HEK293 (cell line): ENCODE measurements around the gene PDLIM7.

Experiments
- CTCF ChIA-PET: fragments of 350-600 bp; formaldehyde crosslinking; extraction: SDS; loops from one replicate; lab custom pipeline; 2021; ENCODE audit warnings: antibody characterized with exemption; lab: Yijun Ruan, JAX
- POLR2A ChIA-PET: fragments of 300-600 bp; formaldehyde crosslinking; extraction: SDS; loops from one replicate; lab custom pipeline; 2020; ENCODE audit warnings: antibody characterized with exemption, inconsistent platforms; lab: Yijun Ruan, JAX
- H3K27ac ChIP-seq: fragments of 200-500 bp; sonication (Bioruptor generic); 2 replicates; pipeline ENCODE4 v1.5.1; 2014; ENCODE audit warnings: low read depth, low read length, control low read depth, inconsistent platforms; ENCODE audit errors: extremely low read depth
- H3K36me3 ChIP-seq, 2 experiments: fragments of 200-500 bp in 1 of 2; sonication (Bioruptor generic) in 1 of 2; 1 replicate in 1 of 2; 2 replicates in 1 of 2; pipeline ENCODE4 v1.5.1; 2014 to 2017; ENCODE audit warnings: inconsistent platforms in 2 of 2, low read length in 2 of 2; ENCODE audit not compliant: control insufficient read depth in 2 of 2, insufficient read depth in 1 of 2
- H3K4me1 ChIP-seq: fragments of 200-500 bp; sonication (Bioruptor generic); 2 replicates; pipeline ENCODE4 v1.5.1; 2014; ENCODE audit warnings: mild to moderate bottlenecking, low read length, inconsistent platforms; ENCODE audit not compliant: control insufficient read depth, insufficient read depth
- H3K4me3 ChIP-seq: 2 replicates; pipeline ENCODE4 v1.5.1; 2011; ENCODE audit warnings: low read depth, mild to moderate bottlenecking, control low read depth, low read length, moderate library complexity
- H3K9me3 ChIP-seq: fragments of 200-500 bp; sonication (Bioruptor generic); 2 replicates; pipeline ENCODE4 v1.5.1; 2014; ENCODE audit warnings: low read depth, low read length, inconsistent platforms; ENCODE audit not compliant: control insufficient read depth, insufficient read depth
- ATF2 ChIP-seq: fragments of 450-650 bp; formaldehyde crosslinking; IDR thresholded peaks from 2 replicates; pipeline ENCODE4 v1.5.1; 2016; ENCODE audit warnings: missing biosample characterization, missing genetic modification characterization, low read depth
- KLF10 ChIP-seq: fragments of 450-650 bp; IDR thresholded peaks from 2 replicates; pipeline ENCODE4 v1.5.1; 2018; ENCODE audit warnings: missing biosample characterization, mild to moderate bottlenecking, missing genetic modification characterization
- MEIS1 ChIP-seq: sonication (generic); formaldehyde crosslinking; IDR thresholded peaks from 2 replicates; pipeline ENCODE4 v1.8.1; 2022; ENCODE audit warnings: missing genetic modification reagents, mild to moderate bottlenecking, borderline replicate concordance
- PRDM1 ChIP-seq: fragments of 450-650 bp; formaldehyde crosslinking; IDR thresholded peaks from 2 replicates; pipeline ENCODE4; 2016; ENCODE audit warnings: missing biosample characterization, missing genetic modification characterization
- SCRT1 ChIP-seq: fragments of 450-650 bp; formaldehyde crosslinking; IDR thresholded peaks from 2 replicates; pipeline ENCODE4 v1.5.1; 2016; ENCODE audit warnings: missing biosample characterization, missing genetic modification characterization, borderline replicate concordance
- SETDB1 ChIP-seq: IDR thresholded peaks from one replicate; pipeline ENCODE4 v1.6.1; 2017; ENCODE audit warnings: mild to moderate bottlenecking, low read length, moderate library complexity, mixed read lengths; ENCODE audit not compliant: insufficient read length
- SP2 ChIP-seq: fragments of 450-650 bp; formaldehyde crosslinking; IDR thresholded peaks from 2 replicates; pipeline ENCODE4 v1.5.1; 2016; ENCODE audit warnings: missing biosample characterization, missing genetic modification characterization
- ZNF112 ChIP-seq: fragments of 450-650 bp; formaldehyde crosslinking; IDR thresholded peaks from 2 replicates; pipeline ENCODE4 v1.5.0; 2017; ENCODE audit warnings: missing biosample characterization, missing genetic modification characterization
- ZNF19 ChIP-seq: fragments of 450-650 bp; formaldehyde crosslinking; IDR thresholded peaks from 2 replicates; pipeline ENCODE4; 2016; ENCODE audit warnings: missing biosample characterization, missing genetic modification characterization, low read depth
- ZNF23 ChIP-seq: fragments of 450-650 bp; formaldehyde crosslinking; IDR thresholded peaks from 2 replicates; pipeline ENCODE4 v1.5.1; 2016; ENCODE audit warnings: missing biosample characterization, missing genetic modification characterization, borderline replicate concordance
- ZNF302 ChIP-seq: fragments of 450-650 bp; formaldehyde crosslinking; IDR thresholded peaks from 2 replicates; pipeline ENCODE4 v1.5.1; 2016; ENCODE audit warnings: missing biosample characterization, missing genetic modification characterization, low read depth
- ZNF350 ChIP-seq: fragments of 450-650 bp; formaldehyde crosslinking; IDR thresholded peaks from 2 replicates; pipeline ENCODE4 v1.5.0; 2017; ENCODE audit warnings: missing biosample characterization, mild to moderate bottlenecking, missing genetic modification characterization
- ZNF423 ChIP-seq: fragments of 450-650 bp; formaldehyde crosslinking; IDR thresholded peaks from 2 replicates; pipeline ENCODE4 v1.5.1; 2016; ENCODE audit warnings: missing biosample characterization, missing genetic modification characterization
- ZNF514 ChIP-seq: fragments of 450-650 bp; formaldehyde crosslinking; IDR thresholded peaks from 2 replicates; pipeline ENCODE4 v1.5.1; 2016; ENCODE audit warnings: missing biosample characterization, missing genetic modification characterization
- ZNF610 ChIP-seq: fragments of 450-650 bp; formaldehyde crosslinking; IDR thresholded peaks from 2 replicates; pipeline ENCODE4 v1.5.1; 2016; ENCODE audit warnings: missing biosample characterization, missing genetic modification characterization, borderline replicate concordance
- ZNF768 ChIP-seq: fragments of 450-650 bp; formaldehyde crosslinking; IDR thresholded peaks from 2 replicates; pipeline ENCODE4 v1.5.1; 2018; ENCODE audit warnings: missing biosample characterization, mild to moderate bottlenecking, missing genetic modification characterization
- TF ChIP-seq, protein P1 (sequence below): fragments of 450-650 bp; formaldehyde crosslinking; IDR thresholded peaks from 2 replicates; pipeline ENCODE4 v1.5.1; 2016; ENCODE audit warnings: missing biosample characterization, missing genetic modification characterization

PDLIM7 gene

GRCh38 chr5:177520271-177520670, 22.9 kb upstream of the PDLIM7 start:
- no peaks in the 10 kb centered on the region for H3K9me3 ChIP-seq
- ChIA-PET CTCF (interaction anchor here (0.8 to 2.2 kb wide), 3 partner anchors 19 to 1329 kb away, joined by 5 to 8 read pairs (median 5); no protein-coding TSS in a partner anchor), POLR2A (interaction anchor here (1.4 kb wide), 1 partner anchor 23 kb away, joined by 8 read pairs; the partner anchor contains the start of gene PDLIM7)
- no peak overlapping the region for H3K27ac ChIP-seq
- no peaks in the 10 kb centered on the region; the same call in 1 of the 2 replicates for H3K4me1 ChIP-seq
- H3K4me3 ChIP-seq, result no peak overlapping the region
- TF ChIP-seq, protein P1, sequence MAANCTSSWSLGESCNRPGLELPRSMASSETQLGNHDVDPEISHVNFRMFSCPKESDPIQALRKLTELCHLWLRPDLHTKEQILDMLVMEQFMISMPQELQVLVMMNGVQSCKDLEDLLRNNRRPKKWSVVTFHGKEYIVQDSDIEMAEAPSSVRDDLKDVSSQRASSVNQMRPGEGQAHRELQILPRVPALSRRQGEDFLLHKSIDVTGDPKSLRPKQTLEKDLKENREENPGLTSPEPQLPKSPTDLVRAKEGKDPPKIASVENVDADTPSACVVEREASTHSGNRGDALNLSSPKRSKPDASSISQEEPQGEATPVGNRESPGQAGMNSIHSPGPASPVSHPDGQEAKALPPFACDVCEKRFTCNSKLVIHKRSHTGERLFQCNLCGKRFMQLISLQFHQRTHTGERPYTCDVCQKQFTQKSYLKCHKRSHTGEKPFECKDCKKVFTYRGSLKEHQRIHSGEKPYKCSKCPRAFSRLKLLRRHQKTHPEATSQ, result no peak
- no peak for TF ChIP-seq ZNF514 (tag by site-specific recombination)
- no peak for TF ChIP-seq ZNF610 (tag by site-specific recombination)
- no peak for TF ChIP-seq SCRT1 (tag by site-specific recombination)
- no peak for TF ChIP-seq ZNF768 (tag by site-specific recombination)
- TF ChIP-seq ZNF19 (tag by site-specific recombination), result no peak
- no peak for TF ChIP-seq PRDM1 (tag by site-specific recombination)
- no peak for TF ChIP-seq MEIS1 (CRISPR knock-in tag)
- TF ChIP-seq SETDB1, result no peak
- no peak for TF ChIP-seq ATF2 (tag by site-specific recombination)
- no peak for TF ChIP-seq ZNF23 (tag by site-specific recombination)
- peaks cover 3 to 61% of the 10 kb centered on the region in 2 experiments for H3K36me3 ChIP-seq

GRCh38 chr5:177519463-177520235, 22.2 kb upstream of the PDLIM7 start:
- CTCF ChIA-PET, result interaction anchor here (0.7 to 0.8 kb wide), 2 partner anchors 88 to 1330 kb away, joined by 4 to 5 read pairs; no protein-coding TSS in a partner anchor
- Histone ChIP-seq H3K27ac (0 out of 2 replicates have a peak overlapping the region, but pooled peaks have one; percentile 28), H3K4me3 (no peak overlapping the region), H3K36me3 (peaks cover 3 to 61% of the 10 kb centered on the region in 2 experiments), H3K9me3 (no peaks in the 10 kb centered on the region), H3K4me1 (no peaks in the 10 kb centered on the region; the same call in 1 of the 2 replicates)
- no peak for TF ChIP-seq ZNF423
- TF ChIP-seq KLF10 (tag by site-specific recombination), result no peak
- no peak for TF ChIP-seq ZNF350
- no peak for TF ChIP-seq ZNF610 (tag by site-specific recombination)
- TF ChIP-seq ZNF302 (tag by site-specific recombination), result no peak
- no peak for TF ChIP-seq SP2 (tag by site-specific recombination)
- no peak for TF ChIP-seq ZNF112 (tag by site-specific recombination)
- POLR2A ChIA-PET, result interaction anchor here (1.4 kb wide), 1 partner anchor 22 kb away, joined by 8 read pairs; the partner anchor contains the start of gene PDLIM7
